GM12873 (cell line): ENCODE measurements around the gene PLEKHN1.

Source experiments
- TF ChIP-seq, protein P1 (sequence below): IDR thresholded peaks from 2 replicates; pipeline ENCODE4 v1.5.1; 2012; ENCODE audit warnings: low read depth, mild to moderate bottlenecking, moderate library complexity, low read length, control low read depth; ENCODE audit not compliant: insufficient read depth; ENCODE audit errors: missing control alignments

PLEKHN1 gene

DNA sequence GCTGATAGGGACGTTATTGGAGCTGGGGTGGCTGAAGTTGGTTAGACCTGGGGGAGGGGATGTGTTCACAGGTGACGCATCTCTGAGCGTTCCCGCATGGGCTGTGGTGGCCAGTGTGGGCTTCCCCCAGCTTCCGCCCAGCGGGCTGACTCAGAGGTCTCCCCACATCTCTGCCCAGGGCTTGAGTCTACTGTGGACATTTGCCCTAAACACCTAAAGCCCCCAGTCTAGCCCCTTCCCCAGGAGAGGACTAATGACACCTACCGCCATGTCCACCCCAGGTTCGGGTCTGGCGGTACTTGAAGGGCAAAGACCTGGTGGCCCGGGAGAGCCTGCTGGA is 55.6 kb downstream of the PLEKHN1 start:
- TF ChIP-seq, protein P1, sequence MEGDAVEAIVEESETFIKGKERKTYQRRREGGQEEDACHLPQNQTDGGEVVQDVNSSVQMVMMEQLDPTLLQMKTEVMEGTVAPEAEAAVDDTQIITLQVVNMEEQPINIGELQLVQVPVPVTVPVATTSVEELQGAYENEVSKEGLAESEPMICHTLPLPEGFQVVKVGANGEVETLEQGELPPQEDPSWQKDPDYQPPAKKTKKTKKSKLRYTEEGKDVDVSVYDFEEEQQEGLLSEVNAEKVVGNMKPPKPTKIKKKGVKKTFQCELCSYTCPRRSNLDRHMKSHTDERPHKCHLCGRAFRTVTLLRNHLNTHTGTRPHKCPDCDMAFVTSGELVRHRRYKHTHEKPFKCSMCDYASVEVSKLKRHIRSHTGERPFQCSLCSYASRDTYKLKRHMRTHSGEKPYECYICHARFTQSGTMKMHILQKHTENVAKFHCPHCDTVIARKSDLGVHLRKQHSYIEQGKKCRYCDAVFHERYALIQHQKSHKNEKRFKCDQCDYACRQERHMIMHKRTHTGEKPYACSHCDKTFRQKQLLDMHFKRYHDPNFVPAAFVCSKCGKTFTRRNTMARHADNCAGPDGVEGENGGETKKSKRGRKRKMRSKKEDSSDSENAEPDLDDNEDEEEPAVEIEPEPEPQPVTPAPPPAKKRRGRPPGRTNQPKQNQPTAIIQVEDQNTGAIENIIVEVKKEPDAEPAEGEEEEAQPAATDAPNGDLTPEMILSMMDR: no peak

DNA sequence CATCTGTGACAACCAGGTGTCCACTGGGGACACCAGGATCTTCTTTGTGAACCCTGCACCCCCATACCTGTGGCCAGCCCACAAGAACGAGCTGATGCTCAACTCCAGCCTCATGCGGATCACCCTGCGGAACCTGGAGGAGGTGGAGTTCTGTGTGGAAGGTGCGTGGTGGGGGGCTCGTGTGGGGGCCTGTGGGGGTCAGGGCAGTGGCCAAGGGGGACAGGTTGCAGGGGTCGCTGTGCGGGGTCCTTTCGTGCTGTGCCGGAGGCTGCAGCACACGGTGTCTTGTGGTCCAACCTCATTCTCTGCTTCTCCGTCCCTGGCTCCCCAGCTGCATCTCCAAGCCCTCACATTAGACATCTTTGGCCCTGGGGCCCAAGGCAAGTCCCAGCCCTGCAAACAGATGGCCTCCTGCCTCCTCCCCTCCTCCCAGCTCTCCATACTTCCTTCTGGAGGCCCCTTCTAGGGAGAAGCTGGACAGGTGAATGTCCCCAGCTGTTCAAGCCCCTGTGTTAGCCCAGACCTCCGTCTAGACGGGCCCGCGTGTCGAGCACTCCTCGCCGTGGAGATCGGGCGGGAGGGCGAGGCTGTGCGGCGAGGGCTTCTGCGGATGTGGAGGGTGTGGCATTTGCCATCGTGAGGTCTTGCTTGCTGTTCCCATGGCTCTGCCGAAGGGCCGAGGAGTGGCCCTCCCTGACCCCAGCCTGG is 56.2 kb downstream of the PLEKHN1 start:
- TF ChIP-seq, protein P1: no peak

DNA sequence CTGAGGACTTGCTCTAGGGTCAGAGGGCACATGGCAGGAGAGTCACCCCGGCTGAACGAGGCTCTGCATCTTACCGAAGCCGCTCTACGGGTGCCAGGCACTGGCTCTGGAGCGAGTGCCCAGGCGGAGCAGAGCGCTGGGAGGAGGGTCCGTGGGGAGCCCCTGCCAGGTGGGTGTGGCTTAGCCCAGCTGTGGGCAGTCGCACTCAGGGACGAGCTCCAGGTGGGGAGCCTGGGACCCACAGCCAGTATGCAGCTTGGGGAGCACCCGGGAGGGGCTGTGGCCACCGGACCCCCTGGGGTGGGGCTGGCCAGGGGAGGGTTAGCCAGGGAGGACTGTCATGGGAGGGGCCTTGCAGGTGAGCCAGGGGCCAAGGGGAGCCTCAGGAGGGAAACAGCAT is 57.4 kb downstream of the PLEKHN1 start:
- TF ChIP-seq, protein P1: no peak

DNA sequence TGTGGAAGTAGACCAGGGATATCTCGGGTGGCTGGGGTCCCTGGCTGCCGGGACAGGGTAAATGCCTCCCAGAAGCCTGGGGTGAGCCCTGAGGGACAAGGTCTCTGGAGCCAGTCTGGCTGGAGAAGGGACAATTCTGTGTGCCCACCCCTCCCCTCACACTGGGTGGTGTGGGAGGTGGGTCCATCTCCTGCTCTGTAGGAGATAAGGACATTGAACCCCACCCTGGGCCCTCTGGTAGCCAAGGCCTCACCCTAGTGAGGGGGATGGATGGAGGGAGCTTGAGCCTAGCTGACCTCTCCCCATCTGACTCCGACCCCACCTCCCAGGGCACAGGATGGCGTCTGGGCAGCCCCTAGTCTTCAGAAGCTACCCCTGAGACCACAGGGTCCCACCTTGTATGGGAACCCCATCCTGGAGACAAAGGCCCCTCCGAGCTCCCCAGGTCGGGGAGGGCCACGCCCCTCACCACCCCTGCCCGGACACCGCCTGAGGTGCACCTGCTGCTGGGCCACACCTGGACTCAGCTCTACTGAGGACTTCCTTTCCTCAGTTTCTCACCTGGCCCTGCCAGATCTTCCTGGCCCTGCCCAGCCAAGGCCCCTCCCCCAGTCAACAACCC is 58.0 kb downstream of the PLEKHN1 start:
- TF ChIP-seq, protein P1: no peak

DNA sequence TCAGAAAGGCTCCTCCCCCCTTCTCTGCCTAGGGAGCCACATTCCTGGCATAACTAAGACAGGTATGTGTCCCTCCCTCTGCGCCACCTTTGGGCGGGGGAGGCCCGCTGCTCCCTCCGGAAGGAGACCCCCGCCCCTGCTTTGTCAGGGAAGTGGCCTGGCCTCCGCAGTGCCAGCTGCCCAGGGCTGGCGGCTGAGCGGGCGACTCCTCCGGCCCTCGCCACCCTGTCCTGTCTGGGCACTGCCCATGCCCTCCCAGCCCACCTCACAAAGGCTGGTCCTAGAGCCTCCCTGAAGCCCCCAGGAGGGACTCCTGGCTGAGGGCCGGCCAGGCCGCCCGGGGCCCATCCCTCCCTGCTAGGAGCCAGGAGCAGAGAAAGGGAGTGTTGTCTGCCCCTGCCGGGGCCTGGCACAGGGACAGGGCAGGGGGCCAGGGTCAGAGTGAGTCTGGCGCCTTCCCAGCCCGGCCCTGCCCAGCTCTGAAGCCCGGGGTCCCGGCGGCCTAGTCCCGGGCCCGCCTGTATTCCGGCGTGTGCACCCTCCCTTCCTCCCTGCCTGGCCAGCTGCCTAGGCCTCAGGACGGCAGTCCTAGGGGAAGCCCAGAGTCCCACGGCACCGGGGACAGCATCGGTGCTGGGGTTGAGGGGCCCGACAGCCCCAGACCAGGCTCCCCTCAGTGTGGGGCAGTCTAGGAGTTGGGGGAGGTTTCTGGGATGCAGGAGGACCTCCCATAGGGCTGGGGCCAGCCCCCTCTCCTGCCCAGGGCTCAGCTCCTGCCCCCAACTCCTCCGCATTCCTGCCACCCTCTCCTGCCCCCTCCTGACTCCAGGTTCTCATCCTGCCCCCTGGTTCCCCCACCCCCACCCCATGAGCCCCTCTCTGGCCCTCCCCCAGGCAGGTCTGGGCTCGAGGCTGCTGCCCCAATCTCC is 58.8 kb downstream of the PLEKHN1 start:
- TF ChIP-seq, protein P1: no peak
